Panc1 (cell line): ENCODE results near the gene ZNF414.

Source experiments
- POLR2AphosphoS5 ChIP-seq: IDR thresholded peaks from 2 replicates; pipeline ENCODE4 v1.6.1; 2012; ENCODE audit warnings: mild to moderate bottlenecking, low read depth, low read length, moderate library complexity
- SIN3A ChIP-seq: IDR thresholded peaks from 2 replicates; pipeline ENCODE4 v1.6.1; 2012; ENCODE audit warnings: low read depth, mild to moderate bottlenecking, low read length, moderate library complexity, borderline replicate concordance; ENCODE audit not compliant: insufficient read depth
- TF ChIP-seq, protein P1 (sequence below): fragments of 450-650 bp; IDR thresholded peaks from 2 replicates; pipeline ENCODE4 v1.5.1; 2017; ENCODE audit warnings: mild to moderate bottlenecking
- TF ChIP-seq, protein P2 (sequence below), 2 experiments: IDR thresholded peaks; 2 replicates each; pipeline ENCODE4 v1.6.1; 2011 to 2012; ENCODE audit warnings: low read depth in 2 of 2, control low read depth in 1 of 2, low read length in 1 of 2, mild to moderate bottlenecking in 1 of 2, moderate library complexity in 1 of 2; ENCODE audit not compliant: insufficient read depth in 1 of 2

DNA sequence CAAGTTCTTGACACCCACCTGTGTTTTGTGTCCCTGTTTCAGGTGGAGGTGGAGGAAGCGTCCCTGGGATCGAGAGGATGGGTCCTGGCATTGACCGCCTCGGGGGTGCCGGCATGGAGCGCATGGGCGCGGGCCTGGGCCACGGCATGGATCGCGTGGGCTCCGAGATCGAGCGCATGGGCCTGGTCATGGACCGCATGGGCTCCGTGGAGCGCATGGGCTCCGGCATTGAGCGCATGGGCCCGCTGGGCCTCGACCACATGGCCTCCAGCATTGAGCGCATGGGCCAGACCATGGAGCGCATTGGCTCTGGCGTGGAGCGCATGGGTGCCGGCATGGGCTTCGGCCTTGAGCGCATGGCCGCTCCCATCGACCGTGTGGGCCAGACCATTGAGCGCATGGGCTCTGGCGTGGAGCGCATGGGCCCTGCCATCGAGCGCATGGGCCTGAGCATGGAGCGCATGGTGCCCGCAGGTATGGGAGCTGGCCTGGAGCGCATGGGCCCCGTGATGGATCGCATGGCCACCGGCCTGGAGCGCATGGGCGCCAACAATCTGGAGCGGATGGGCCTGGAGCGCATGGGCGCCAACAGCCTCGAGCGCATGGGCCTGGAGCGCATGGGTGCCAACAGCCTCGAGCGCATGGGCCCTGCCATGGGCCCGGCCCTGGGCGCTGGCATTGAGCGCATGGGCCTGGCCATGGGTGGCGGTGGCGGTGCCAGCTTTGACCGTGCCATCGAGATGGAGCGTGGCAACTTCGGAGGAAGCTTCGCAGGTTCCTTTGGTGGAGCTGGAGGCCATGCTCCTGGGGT lies 28.2 kb downstream of the ZNF414 start:
- TF ChIP-seq, protein P1, sequence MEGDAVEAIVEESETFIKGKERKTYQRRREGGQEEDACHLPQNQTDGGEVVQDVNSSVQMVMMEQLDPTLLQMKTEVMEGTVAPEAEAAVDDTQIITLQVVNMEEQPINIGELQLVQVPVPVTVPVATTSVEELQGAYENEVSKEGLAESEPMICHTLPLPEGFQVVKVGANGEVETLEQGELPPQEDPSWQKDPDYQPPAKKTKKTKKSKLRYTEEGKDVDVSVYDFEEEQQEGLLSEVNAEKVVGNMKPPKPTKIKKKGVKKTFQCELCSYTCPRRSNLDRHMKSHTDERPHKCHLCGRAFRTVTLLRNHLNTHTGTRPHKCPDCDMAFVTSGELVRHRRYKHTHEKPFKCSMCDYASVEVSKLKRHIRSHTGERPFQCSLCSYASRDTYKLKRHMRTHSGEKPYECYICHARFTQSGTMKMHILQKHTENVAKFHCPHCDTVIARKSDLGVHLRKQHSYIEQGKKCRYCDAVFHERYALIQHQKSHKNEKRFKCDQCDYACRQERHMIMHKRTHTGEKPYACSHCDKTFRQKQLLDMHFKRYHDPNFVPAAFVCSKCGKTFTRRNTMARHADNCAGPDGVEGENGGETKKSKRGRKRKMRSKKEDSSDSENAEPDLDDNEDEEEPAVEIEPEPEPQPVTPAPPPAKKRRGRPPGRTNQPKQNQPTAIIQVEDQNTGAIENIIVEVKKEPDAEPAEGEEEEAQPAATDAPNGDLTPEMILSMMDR = no peak
- TF ChIP-seq SIN3A (no peak), POLR2AphosphoS5 (no peak)
- TF ChIP-seq, protein P2, sequence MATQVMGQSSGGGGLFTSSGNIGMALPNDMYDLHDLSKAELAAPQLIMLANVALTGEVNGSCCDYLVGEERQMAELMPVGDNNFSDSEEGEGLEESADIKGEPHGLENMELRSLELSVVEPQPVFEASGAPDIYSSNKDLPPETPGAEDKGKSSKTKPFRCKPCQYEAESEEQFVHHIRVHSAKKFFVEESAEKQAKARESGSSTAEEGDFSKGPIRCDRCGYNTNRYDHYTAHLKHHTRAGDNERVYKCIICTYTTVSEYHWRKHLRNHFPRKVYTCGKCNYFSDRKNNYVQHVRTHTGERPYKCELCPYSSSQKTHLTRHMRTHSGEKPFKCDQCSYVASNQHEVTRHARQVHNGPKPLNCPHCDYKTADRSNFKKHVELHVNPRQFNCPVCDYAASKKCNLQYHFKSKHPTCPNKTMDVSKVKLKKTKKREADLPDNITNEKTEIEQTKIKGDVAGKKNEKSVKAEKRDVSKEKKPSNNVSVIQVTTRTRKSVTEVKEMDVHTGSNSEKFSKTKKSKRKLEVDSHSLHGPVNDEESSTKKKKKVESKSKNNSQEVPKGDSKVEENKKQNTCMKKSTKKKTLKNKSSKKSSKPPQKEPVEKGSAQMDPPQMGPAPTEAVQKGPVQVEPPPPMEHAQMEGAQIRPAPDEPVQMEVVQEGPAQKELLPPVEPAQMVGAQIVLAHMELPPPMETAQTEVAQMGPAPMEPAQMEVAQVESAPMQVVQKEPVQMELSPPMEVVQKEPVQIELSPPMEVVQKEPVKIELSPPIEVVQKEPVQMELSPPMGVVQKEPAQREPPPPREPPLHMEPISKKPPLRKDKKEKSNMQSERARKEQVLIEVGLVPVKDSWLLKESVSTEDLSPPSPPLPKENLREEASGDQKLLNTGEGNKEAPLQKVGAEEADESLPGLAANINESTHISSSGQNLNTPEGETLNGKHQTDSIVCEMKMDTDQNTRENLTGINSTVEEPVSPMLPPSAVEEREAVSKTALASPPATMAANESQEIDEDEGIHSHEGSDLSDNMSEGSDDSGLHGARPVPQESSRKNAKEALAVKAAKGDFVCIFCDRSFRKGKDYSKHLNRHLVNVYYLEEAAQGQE (IDR thresholded peaks at IDR 0.05; ENCODE audit: insufficient read depth in 1 of 2, low read depth in 2 of 2, low read length in 1 of 2) = no peak
